ENCODE results near the gene MYH1. TPM values are rescaled to one million over a fixed set of nuclear protein-coding genes. Genes with fewer than 3 reads are reported as not detected.

MYH1 gene
- total RNA-seq, 4 donors from 2014 or later: 0.16 to 0.88 (median 0.38) TPM; not detected in 1

GRCh38 chr17:10477701-10478100 is 40.6 kb downstream of the MYH1 start:
- TF ChIP-seq CTCF (IDR thresholded peaks at IDR 0.05; ENCODE audit: low read depth): no peak

- TF ChIP-seq CTCF (IDR thresholded peaks at IDR 0.05; ENCODE audit: low read depth): no peak
Measured at GRCh38 chr17:10474536-10474935, 43.8 kb downstream of the MYH1 start.

GRCh38 chr17:10471858-10472257 is 46.5 kb downstream of the MYH1 start:
- TF ChIP-seq CTCF (IDR thresholded peaks at IDR 0.05; ENCODE audit: low read depth): no peak

GRCh38 chr17:10469459-10469858 is 48.9 kb downstream of the MYH1 start, which contains the start of gene MYH4:
Gene MYH4, minus strand, starts transcription at chr17:10469559. Its CDS starts 2,814 bp downstream, at chr17:10466745.
- TF ChIP-seq CTCF (IDR thresholded peaks at IDR 0.05; ENCODE audit: low read depth): no peak

- no peak for TF ChIP-seq CTCF (IDR thresholded peaks at IDR 0.05; ENCODE audit: low read depth)
Measured at GRCh38 chr17:10463402-10463801, 54.9 kb downstream of the MYH1 start.

- no peak for TF ChIP-seq CTCF (IDR thresholded peaks at IDR 0.05; ENCODE audit: low read depth)
Measured at GRCh38 chr17:10460062-10460461, 58.3 kb downstream of the MYH1 start.

GRCh38 chr17:10458701-10459100 is 59.6 kb downstream of the MYH1 start:
- no peak for TF ChIP-seq CTCF (IDR thresholded peaks at IDR 0.05; ENCODE audit: low read depth)

Measured in subcutaneous adipose tissue (tissue), 4 donors.